Skeletal muscle satellite cell (primary cell): ENCODE results near the gene TMEM168. TPM values are rescaled to one million over a fixed set of nuclear protein-coding genes. Genes with fewer than 3 reads are reported as not detected.
"Not testable (repeated sequence)": the region's sequence is repeated elsewhere in the genome, so short reads cannot be mapped to it uniquely, and the experiment has no call there.

Experiments used
- H3K27me3 ChIP-seq: 2 replicates; pipeline ENCODE4 v1.7.0; 2013; ENCODE audit warnings: low read length; ENCODE audit not compliant: control insufficient read depth, insufficient read depth
- H3K36me3 ChIP-seq: 2 replicates; pipeline ENCODE4 v1.7.0; 2013; ENCODE audit warnings: mild to moderate bottlenecking, control low read depth, low read length; ENCODE audit not compliant: insufficient read depth
- H3K4me1 ChIP-seq: 2 replicates; pipeline ENCODE4 v1.7.0; 2013; ENCODE audit warnings: low read length; ENCODE audit not compliant: control insufficient read depth, insufficient read depth
- H3K4me2 ChIP-seq: 2 replicates; pipeline ENCODE4 v1.7.0; 2013; ENCODE audit warnings: mild to moderate bottlenecking, low read length
- H3K4me3 ChIP-seq: 2 replicates; pipeline ENCODE4 v1.7.0; 2013; ENCODE audit warnings: low read length
- H3K9ac ChIP-seq: 2 replicates; pipeline ENCODE4 v1.7.0; 2013; ENCODE audit warnings: mild to moderate bottlenecking, low read depth, low read length, moderate library complexity
- H3K9me3 ChIP-seq: replicated peaks from 2 replicates; pipeline ENCODE4 v1.7.0; 2013; ENCODE audit warnings: mild to moderate bottlenecking, control low read depth, low read length
- total RNA-seq: library from RNA; depleted of rRNA; stranded (reverse); fragments of >200 nt; gene quantifications from 2 replicates; pipeline ENCODE4 v1.2.3, GENCODE V29; 2012; rRNA removed

TMEM168 gene, protein sequence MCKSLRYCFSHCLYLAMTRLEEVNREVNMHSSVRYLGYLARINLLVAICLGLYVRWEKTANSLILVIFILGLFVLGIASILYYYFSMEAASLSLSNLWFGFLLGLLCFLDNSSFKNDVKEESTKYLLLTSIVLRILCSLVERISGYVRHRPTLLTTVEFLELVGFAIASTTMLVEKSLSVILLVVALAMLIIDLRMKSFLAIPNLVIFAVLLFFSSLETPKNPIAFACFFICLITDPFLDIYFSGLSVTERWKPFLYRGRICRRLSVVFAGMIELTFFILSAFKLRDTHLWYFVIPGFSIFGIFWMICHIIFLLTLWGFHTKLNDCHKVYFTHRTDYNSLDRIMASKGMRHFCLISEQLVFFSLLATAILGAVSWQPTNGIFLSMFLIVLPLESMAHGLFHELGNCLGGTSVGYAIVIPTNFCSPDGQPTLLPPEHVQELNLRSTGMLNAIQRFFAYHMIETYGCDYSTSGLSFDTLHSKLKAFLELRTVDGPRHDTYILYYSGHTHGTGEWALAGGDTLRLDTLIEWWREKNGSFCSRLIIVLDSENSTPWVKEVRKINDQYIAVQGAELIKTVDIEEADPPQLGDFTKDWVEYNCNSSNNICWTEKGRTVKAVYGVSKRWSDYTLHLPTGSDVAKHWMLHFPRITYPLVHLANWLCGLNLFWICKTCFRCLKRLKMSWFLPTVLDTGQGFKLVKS
- 14.7 and 15.9 TPM in 2 replicates for total RNA-seq

DNA sequence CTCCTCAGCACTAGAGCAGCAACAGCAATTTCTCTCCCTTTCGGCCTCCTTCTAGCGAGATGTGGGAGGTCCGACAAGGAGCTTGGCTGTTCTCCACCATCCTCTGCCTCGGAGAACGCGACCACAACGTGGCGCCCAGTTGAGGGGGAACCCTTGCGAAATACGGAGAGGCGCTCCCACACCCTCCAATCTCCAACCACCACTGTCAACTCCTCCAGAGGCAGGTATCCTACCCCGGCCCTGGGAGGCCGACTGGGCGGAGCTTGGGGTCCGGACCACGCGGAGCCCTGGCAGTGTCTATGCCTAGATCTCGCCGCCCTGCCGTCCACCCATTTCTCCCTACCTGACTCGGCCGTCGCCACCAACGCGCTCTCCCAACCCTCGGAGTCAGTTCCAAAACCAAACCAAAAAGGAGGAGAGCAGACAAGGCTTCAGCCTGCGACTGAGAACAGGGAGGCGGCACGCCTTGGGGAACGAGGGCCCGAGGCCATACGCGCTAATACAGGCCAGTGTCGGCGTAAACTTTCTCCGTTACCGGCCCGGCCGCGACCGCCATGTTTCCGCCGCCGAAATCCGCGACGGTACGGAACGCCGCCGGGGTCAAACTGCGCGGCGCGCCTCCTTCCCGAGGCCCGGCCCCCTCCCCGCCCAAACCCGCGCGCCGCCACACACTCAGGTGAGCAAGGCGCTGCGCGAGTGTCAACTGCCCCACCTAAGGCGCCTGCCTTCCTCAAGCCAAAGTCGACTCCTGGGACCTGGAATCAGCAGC is at the start of gene TMEM168:
TSS of gene TMEM168 (minus strand) at position 577 of the 769 bp plus-strand sequence. CDS start 5,568 bp downstream, outside the sequence.
- Histone ChIP-seq H3K9ac (peak within 1 kb of the TSS; percentile 88), H3K36me3 (no peaks in the 10 kb centered on the region), H3K27me3 (no peaks in the 10 kb centered on the region), H3K9me3 (no peaks in the 10 kb centered on the region), H3K4me3 (peak within 1 kb of the TSS; percentile 77), H3K4me1 (peaks cover 15% of the 10 kb centered on the region), H3K4me2 (peak within 1 kb of the TSS; percentile 76)

DNA sequence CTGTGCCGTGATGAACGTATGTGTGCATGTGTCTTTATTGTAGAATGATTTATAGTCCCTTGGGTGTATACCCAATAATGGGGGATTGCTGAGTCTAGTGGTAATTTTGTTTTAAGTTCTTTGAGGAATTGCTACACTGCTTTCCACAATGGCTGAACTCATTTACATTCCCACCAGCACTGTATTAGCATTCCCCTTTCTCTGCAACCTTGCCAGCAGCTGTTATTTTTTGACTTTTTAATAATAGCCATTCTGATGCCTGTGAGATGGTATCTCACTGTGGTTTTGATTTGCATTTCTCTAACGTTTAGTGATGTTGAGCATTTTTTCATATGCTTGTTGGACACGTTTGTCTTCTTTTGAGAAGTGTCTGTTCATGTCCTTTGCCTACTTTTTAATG is 45.7 kb upstream of the TMEM168 start:
- H3K27me3 ChIP-seq, H3K9ac ChIP-seq, H3K4me2 ChIP-seq, H3K4me1 ChIP-seq, H3K36me3 ChIP-seq, H3K9me3 ChIP-seq, H3K4me3 ChIP-seq: not testable (repeated sequence)

DNA sequence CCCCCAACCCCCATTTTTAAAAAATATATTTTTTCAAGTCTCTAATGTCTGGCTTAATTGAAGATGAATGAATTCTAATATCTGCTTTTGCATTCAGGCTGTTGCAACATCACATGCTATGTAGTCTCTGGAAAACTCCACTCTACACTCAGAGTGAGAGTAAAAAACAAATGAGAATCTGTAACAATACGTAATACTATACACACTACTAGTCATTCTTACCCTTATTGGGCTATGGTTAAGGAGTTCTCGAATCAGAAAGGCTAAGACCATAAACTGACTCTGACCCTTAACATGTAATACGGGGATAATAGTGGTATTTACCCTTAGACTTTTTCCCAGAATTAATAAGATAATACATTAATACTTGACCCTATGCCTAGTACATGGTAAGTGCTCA is 42.9 kb upstream of the TMEM168 start:
- no peak overlapping the region for H3K4me3 ChIP-seq
- H3K9ac ChIP-seq, result no peak overlapping the region
- H3K9me3 ChIP-seq, result no peaks in the 10 kb centered on the region
- peaks cover 18% of the 10 kb centered on the region for H3K36me3 ChIP-seq
- H3K27me3 ChIP-seq, result no peaks in the 10 kb centered on the region
- H3K4me2 ChIP-seq, result no peak overlapping the region
- no peaks in the 10 kb centered on the region for H3K4me1 ChIP-seq

DNA sequence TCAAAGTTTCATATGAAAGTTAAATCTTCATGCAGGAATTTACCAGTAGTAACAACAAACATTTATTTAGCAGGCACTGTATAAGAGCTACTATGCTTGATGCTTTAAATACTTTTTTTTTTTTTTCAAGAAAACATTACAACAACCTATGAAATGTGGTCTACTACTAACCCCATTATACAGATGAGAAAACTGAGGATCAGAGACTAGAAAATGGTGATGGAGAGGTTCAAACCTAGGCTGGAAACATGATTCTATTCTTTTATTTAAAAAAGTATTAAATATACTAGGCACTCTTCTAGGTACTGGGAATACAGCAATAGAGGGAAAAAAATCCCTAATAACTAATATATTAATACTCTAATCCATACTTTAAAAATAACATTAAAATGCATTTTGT is 40.6 kb upstream of the TMEM168 start:
- H3K9me3 ChIP-seq, result no peaks in the 10 kb centered on the region
- no peak overlapping the region for H3K9ac ChIP-seq
- H3K36me3 ChIP-seq, result peaks cover 19% of the 10 kb centered on the region
- no peak overlapping the region for H3K4me2 ChIP-seq
- no peak overlapping the region for H3K4me3 ChIP-seq
- no peaks in the 10 kb centered on the region for H3K4me1 ChIP-seq
- no peaks in the 10 kb centered on the region for H3K27me3 ChIP-seq

DNA sequence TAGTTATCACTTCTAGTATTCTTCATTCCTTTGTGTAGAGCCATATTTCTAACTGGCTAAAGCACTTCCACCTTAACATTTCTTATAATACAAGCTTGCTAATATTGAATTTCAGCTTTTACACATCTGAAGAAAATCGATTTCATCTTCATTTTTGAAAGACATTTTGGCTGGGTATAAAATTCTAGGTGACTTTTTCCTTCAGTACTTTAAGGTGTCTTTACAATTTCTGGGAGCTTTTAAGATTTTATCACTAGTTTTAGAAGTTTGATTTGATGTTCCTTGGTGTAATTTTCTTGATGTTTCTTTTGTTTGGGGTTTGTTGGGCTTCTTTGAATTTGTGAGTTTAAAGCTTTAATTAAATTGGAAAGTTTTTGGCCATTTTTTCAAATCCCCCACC is 38.5 kb upstream of the TMEM168 start:
- no peak overlapping the region for H3K4me2 ChIP-seq
- H3K9me3 ChIP-seq, result no peaks in the 10 kb centered on the region
- no peak overlapping the region for H3K4me3 ChIP-seq
- no peaks in the 10 kb centered on the region for H3K27me3 ChIP-seq
- H3K36me3 ChIP-seq, result peaks cover 19% of the 10 kb centered on the region
- no peaks in the 10 kb centered on the region for H3K4me1 ChIP-seq
- no peak overlapping the region for H3K9ac ChIP-seq

DNA sequence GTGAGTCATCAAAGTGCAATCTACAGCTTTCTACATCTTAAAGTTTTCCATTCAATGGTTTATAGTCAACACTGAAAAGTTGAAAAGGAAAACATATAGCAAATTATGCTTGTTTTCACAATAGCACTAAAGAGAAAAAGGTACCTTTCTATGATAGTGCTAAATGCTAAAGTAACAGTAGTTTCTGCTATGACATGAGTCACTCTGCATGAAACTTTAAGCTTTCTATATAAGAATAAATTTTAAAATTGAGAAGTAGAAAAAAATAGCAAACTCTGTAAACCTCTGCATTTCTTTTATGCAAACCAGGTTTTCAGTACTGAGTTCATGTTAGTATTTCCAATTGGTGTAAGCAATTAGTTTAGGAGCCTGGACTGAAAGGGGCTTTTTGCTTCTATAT is 31.2 kb upstream of the TMEM168 start:
- Histone ChIP-seq H3K36me3 (peaks cover 7% of the 10 kb centered on the region), H3K4me2 (no peak overlapping the region), H3K9me3 (no peaks in the 10 kb centered on the region), H3K4me3 (no peak overlapping the region), H3K4me1 (no peaks in the 10 kb centered on the region), H3K27me3 (no peaks in the 10 kb centered on the region), H3K9ac (no peak overlapping the region)

DNA sequence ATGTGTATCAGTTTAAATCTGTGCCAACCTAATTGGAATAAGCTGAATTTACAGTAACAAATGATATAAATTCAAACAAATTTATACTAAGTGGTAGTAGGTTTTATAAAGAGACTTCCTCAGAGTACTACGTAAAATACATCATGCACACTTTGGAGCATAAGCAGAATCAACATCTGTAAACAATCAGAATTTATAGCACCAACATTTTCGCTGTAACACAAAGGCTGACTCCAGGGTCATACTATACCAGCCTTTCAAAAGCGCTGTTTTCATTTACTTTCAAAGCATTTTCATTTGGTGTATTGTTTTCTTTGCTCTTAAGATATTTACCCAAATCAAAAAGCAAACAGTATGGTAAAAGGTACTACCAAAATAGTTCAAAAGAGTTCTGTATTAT is 29.3 kb upstream of the TMEM168 start:
- H3K36me3 ChIP-seq, result peaks cover 7% of the 10 kb centered on the region
- no peak overlapping the region for H3K4me2 ChIP-seq

DNA sequence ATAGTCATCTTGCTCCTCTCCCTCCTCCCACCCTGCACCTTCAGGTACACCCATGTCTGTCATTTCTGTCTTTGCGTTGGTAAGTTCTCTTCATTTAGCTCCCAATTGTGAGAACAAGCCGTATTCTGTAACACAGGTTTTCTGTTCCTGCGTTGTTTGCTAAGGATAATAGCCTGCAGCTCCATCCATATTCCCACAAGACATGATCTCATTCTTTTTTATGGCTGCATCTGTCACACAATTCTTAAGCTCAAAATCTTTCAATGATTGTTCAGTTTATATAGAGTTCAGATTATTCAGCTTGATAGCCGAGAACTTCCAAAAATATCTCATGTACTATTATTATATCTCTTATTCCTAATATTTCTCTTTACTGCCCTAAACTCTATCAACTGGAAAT is 16.0 kb upstream of the TMEM168 start:
- no peak overlapping the region for H3K4me2 ChIP-seq
- H3K9me3 ChIP-seq, result no peaks in the 10 kb centered on the region
- no peaks in the 10 kb centered on the region for H3K27me3 ChIP-seq
- no peaks in the 10 kb centered on the region for H3K4me1 ChIP-seq
- no peak overlapping the region for H3K4me3 ChIP-seq
- no peaks in the 10 kb centered on the region for H3K36me3 ChIP-seq
- no peak overlapping the region for H3K9ac ChIP-seq

More for the DNA sequence above, 29.3 kb upstream of the TMEM168 start:
- H3K9me3 ChIP-seq, result no peaks in the 10 kb centered on the region
- H3K4me3 ChIP-seq, result no peak overlapping the region
- H3K27me3 ChIP-seq, result no peaks in the 10 kb centered on the region
- no peaks in the 10 kb centered on the region for H3K4me1 ChIP-seq
- H3K9ac ChIP-seq, result no peak overlapping the region

DNA sequence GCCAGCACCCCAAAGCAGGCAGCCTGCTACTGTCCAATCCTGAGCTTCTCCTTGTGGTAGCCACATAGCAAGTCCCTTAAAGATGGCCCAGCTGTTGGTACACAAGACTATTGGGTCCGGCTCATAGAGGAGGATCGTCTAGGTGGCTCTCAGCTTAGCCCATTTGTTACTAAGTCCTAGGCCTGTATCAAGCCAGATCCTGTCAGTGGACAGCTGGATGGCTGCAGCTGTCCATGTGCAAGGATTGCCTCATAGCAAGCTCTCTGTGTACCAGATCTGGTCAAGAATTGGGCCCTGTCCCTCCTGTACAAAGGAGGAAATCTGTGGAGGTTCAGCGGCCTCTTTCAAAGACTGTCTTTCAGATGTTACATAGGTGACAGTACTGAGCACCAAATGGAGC is 12.2 kb upstream of the TMEM168 start:
- H3K9me3 ChIP-seq, result no peaks in the 10 kb centered on the region
- H3K27me3 ChIP-seq, result no peaks in the 10 kb centered on the region
- no peak overlapping the region for H3K4me3 ChIP-seq
- no peaks in the 10 kb centered on the region for H3K36me3 ChIP-seq
- H3K9ac ChIP-seq, result no peak overlapping the region
- no peaks in the 10 kb centered on the region for H3K4me1 ChIP-seq
- H3K4me2 ChIP-seq, result no peak overlapping the region

DNA sequence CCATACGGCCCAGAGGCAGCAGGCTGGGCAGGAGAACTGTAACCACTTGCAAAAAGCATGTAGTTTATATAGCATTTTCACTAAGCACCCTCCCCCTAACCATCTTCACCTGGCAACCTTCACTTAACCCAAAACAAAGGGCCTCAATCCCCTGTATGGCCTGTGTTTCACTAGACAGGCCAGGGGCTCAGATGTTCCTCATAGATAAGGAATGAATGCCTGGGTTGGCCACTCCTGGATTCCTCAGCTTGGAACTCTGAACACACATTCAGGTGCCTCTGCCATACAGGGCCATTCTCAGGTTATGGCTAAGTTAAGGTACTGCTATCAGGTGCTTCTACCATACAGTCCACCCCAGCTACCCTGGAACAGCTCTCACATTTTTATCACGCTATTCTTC is 10.3 kb upstream of the TMEM168 start:
- Histone ChIP-seq H3K4me3 (no peak overlapping the region), H3K36me3 (no peaks in the 10 kb centered on the region), H3K4me2 (no peak overlapping the region), H3K9ac (no peak overlapping the region), H3K4me1 (no peaks in the 10 kb centered on the region), H3K27me3 (no peaks in the 10 kb centered on the region), H3K9me3 (no peaks in the 10 kb centered on the region)

DNA sequence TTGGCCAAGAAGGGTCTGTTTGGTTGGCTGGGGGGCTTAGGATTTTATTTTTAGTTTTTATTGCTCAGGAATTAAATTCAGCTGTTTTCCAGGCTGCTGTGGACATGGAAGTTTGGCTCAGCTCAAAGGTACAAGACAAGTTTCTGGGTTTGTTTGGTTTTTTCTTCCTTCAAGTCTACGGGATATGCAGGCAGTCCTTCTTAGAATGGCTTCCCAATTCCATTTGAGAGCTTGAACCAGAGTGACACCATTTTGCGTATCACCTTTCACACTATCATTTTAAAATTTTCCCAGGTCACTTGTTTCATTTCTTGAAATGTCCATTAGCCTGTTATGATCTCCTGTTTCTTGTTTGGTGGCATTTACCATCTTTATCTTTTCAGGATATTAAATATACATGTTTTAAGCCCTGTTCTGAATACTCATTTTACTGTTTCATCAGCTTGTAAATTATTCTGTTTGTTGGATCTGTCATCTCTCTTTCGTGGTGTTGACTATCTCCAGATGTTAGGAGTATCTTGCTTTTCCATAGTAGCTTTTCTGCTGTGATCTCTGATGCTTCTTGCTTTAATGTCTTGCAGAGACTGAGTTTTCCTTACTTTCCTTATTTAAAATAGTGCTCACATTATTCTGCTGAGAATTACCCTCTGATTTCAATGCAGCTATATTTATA is 9.4 kb upstream of the TMEM168 start:
- Histone ChIP-seq H3K36me3 (no peaks in the 10 kb centered on the region), H3K4me1 (no peaks in the 10 kb centered on the region), H3K27me3 (no peaks in the 10 kb centered on the region), H3K9me3 (no peaks in the 10 kb centered on the region), H3K4me3 (no peak overlapping the region), H3K4me2 (no peak overlapping the region), H3K9ac (no peak overlapping the region)
